GM12872 (cell line): ENCODE results near the gene DES.

ENCODE experiments used
- TF ChIP-seq, protein P1 (sequence below): IDR thresholded peaks from 3 replicates; pipeline ENCODE4 v1.5.1; 2011; ENCODE audit warnings: low read depth, mild to moderate bottlenecking, low read length, moderate library complexity; ENCODE audit not compliant: insufficient read depth

Gene DES

DNA sequence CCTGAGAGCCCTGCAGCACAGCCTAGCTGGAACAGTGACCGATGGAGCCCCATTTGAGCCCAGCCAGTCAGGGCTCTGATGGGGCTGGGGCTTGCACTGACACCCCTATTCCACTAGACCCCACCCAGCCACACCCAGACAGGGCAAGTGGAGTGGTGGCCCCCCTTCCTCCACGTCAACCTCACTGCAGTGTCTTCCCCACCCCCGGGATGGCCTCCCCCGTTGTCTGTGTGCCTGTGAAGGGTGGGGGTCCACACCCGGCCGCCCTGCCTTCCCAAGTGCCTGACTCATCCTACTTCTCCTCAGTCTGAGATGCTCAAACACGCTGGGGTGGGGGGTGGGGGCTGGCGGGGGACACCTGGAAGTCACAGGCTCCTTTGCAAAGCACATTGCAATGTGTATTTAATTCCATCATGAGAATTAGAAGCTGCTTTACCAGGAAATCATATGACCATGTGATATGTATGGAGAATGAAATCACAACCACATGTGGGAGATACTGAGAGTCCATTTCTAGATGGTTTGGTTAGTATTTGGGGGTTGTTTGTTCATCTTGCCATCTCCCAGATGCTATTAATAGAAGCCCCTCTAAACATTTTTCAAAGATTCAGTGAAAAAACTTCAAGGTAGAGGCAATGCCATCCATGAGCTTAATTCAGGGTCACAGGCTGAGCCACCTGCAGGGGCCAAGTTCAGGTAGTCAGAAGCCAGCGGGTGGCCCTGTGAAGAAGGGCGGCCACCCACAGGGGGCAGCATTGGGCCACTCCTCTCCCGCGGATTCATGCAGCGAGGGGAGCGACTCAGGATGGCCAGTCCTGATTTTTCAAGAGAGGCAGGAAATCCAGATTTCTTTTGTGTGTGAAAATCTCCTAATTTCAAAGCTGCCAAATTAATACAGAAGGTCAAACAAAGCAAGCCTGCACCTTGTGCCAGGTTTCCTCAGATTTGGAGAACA is 57.8 kb downstream of the DES start:
- TF ChIP-seq, protein P1, sequence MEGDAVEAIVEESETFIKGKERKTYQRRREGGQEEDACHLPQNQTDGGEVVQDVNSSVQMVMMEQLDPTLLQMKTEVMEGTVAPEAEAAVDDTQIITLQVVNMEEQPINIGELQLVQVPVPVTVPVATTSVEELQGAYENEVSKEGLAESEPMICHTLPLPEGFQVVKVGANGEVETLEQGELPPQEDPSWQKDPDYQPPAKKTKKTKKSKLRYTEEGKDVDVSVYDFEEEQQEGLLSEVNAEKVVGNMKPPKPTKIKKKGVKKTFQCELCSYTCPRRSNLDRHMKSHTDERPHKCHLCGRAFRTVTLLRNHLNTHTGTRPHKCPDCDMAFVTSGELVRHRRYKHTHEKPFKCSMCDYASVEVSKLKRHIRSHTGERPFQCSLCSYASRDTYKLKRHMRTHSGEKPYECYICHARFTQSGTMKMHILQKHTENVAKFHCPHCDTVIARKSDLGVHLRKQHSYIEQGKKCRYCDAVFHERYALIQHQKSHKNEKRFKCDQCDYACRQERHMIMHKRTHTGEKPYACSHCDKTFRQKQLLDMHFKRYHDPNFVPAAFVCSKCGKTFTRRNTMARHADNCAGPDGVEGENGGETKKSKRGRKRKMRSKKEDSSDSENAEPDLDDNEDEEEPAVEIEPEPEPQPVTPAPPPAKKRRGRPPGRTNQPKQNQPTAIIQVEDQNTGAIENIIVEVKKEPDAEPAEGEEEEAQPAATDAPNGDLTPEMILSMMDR: peak; percentile 89
